Mucosa of rectum (tissue), 2 donors: ENCODE measurements around the gene FOXB1.

Experiments used
- H3K27ac ChIP-seq, 2 donors: one replicate each; pipeline ENCODE4 v1.7.0; 2013; ENCODE audit warnings: inconsistent platforms in 2 of 2, low read depth in 2 of 2, low read length in 2 of 2
- H3K27me3 ChIP-seq, 2 donors: one replicate each; pipeline ENCODE4 v1.7.0; 2013; ENCODE audit warnings: low read length in 2 of 2; ENCODE audit not compliant: control insufficient read depth in 2 of 2, insufficient read depth in 2 of 2
- H3K36me3 ChIP-seq, 2 donors: one replicate each; pipeline ENCODE4 v1.7.0; 2013; ENCODE audit warnings: low read length in 2 of 2; ENCODE audit not compliant: control insufficient read depth in 2 of 2, insufficient read depth in 2 of 2
- H3K4me1 ChIP-seq, 2 donors: one replicate each; pipeline ENCODE4 v1.7.0; 2013; ENCODE audit warnings: low read length in 2 of 2, mild to moderate bottlenecking in 1 of 2; ENCODE audit not compliant: control insufficient read depth in 2 of 2, insufficient read depth in 2 of 2
- H3K4me3 ChIP-seq, 2 donors: one replicate each; pipeline ENCODE4 v1.7.0; 2013; ENCODE audit warnings: low read length in 2 of 2
- H3K9ac ChIP-seq, 2 donors: one replicate each; pipeline ENCODE4 v1.7.0; 2013; ENCODE audit warnings: low read length in 2 of 2, low read depth in 1 of 2, mild to moderate bottlenecking in 1 of 2
- H3K9me3 ChIP-seq, 2 donors: one replicate each; pipeline ENCODE4 v1.7.0; 2013; ENCODE audit warnings: low read length in 2 of 2; ENCODE audit not compliant: control insufficient read depth in 2 of 2
- donor health status: healthy.
- donor health status: Normal muscosa, but diverticular disease.

FOXB1 gene

DNA sequence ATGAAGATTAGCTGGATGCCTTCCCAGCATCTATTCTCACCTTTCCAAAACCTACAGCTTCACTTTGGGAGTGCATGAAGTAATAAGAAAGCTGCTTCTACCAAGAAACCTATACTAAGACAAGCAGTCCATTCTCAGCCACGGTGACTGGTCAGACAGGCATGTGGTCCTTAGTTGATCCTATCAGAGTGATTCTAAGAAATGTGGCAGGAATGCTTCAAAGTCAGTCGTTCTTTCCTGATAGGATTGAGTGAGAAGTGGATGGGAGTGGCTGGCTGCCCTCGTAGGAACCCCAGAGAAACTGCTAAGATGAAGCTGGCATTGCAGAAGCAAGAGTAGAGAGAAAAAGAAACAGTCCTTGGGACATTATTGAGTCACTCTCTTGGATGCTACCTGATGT lies 16.6 kb downstream of the FOXB1 start:
- no peaks in the 10 kb centered on the region for H3K36me3 ChIP-seq
- H3K4me1 ChIP-seq = no peaks in the 10 kb centered on the region
- H3K9me3 ChIP-seq = no peaks in the 10 kb centered on the region
- H3K27ac ChIP-seq = no peak overlapping the region
- H3K9ac ChIP-seq = no peak overlapping the region
- H3K4me3 ChIP-seq = no peak overlapping the region
- H3K27me3 ChIP-seq = peaks cover 3 to 4% of the 10 kb centered on the region in 2 donors

DNA sequence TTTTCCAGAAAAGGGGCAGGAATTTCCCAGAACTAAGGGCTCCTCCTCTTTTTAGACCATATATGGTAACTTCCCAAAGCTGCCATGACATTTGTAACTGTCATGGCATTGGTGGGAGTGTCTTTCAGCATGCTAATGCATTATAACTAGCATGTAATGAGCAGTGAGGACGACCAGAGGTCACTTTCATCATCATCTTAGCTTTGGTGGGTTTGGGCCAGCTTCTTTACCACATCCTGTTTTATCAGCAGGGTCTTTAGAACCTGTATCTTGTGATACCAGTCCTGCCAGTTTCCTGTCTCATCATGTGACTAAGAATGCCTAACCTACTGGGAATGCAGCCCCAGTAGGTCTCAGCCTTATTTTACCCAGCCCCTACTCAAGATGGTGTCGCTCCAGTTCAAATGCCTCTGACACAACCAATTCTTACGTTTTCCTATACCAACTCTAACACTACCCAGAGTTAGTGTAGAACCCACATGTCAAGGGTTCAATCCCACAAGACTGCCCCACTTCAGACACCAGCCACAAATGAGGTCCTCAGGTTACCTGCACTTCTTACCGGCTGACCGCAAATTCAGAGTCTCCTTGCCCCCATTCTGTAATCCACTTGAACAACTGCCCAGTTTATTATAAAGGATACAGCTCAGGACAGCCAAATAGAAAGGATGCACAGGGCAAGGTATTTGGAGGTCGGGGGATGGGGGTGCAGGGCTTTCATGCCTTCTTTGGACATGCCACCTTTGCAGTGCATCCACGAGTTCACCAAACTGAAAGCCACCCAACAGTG lies 17.7 kb downstream of the FOXB1 start:
- H3K9ac ChIP-seq = no peak overlapping the region

DNA sequence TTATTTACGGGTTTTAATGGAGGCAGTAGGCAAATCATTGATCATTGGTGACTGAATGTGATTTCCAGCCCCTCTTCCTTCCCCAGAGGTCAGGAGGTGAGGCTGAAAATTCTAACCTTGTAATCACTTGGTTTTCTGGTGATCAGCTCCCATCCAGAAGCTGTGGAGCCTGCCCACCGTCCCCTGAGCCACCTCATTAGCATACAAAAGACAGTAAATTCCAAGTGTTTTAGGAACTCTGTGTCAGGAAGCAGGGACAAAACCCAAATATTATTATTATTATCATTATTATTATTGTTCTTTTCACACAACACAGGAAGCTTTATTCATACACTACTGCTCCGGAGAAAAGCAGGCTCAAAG lies 18.2 kb downstream of the FOXB1 start:
- Histone ChIP-seq H3K36me3 (no peaks in the 10 kb centered on the region), H3K27me3 (peaks cover 0 to 3% of the 10 kb centered on the region in 2 donors), H3K9me3 (no peaks in the 10 kb centered on the region), H3K9ac (no peak overlapping the region), H3K4me1 (no peaks in the 10 kb centered on the region), H3K27ac (no peak overlapping the region), H3K4me3 (no peak overlapping the region)

More for the DNA sequence above, 17.7 kb downstream of the FOXB1 start:
- Histone ChIP-seq H3K36me3 (no peaks in the 10 kb centered on the region), H3K9me3 (no peaks in the 10 kb centered on the region), H3K27ac (no peak overlapping the region), H3K4me3 (no peak overlapping the region), H3K4me1 (no peaks in the 10 kb centered on the region), H3K27me3 (peaks cover 0 to 3% of the 10 kb centered on the region in 2 donors)

DNA sequence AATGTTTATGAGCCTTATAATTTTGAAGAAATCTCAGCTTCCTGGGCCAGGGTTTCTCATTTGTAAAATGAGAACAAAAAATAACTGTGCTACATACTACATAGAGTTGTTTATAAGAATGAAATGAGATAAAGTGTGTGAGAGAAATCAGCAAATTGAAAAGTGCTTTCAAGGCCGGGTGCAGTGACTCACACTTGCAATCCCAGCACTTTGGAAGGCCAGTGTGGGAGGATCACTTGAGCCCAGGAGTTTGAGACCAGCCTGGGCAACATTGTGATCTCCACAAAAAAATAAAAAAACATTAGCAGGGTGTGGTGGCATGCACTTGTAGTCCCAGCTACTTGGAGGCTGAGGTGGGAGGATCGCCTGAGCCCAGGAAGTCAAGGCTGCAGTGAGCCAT lies 22.4 kb downstream of the FOXB1 start:
- Histone ChIP-seq H3K4me3 (no peak overlapping the region), H3K27me3 (peaks cover 0 to 5% of the 10 kb centered on the region in 2 donors), H3K4me1 (no peaks in the 10 kb centered on the region), H3K36me3 (no peaks in the 10 kb centered on the region), H3K27ac (no peak overlapping the region), H3K9me3 (no peaks in the 10 kb centered on the region), H3K9ac (no peak overlapping the region)

DNA sequence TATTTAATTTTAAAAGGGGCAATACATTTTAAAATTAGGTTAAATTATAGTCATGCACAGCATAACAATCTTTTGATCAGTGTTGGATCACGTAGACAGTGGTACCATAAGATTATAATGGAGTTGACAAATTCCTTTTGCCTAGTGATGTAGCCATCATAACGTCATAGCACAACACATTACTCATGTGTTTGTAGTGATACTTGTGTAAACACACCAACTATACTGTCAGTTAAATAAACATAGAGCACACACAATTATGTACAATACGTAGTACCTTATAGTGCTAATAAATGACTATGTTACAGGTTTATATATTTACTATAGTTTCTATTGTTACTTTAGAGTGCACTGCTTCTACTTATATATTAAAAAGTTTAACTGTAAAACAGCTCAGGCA lies 31.2 kb downstream of the FOXB1 start:
- Histone ChIP-seq H3K4me1 (no peaks in the 10 kb centered on the region), H3K9ac (no peak overlapping the region), H3K9me3 (no peaks in the 10 kb centered on the region), H3K36me3 (no peaks in the 10 kb centered on the region), H3K27me3 (peaks cover 2 to 14% of the 10 kb centered on the region in 2 donors), H3K4me3 (no peak overlapping the region), H3K27ac (no peak overlapping the region)

DNA sequence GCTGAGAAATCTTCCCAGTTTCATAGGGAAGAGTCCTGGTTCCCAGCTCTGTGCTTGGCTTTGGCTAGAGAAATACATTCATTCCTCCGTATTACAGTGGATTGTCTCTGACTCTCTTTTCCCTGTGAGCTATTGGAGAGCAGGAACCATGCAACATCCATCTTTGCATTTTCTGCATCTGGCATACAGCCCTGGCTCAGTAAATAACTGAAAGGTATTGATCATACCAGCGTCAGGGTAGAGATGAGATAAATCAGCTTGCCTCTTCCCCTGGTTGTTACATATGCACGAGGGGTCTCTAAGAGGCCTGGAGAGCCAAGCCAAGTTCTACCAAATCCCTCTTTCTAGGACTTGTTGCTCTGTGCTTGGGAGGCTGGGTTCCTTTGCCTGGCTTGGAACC lies 35.2 kb downstream of the FOXB1 start:
- H3K27me3 ChIP-seq = peaks cover 2 to 14% of the 10 kb centered on the region in 2 donors

DNA sequence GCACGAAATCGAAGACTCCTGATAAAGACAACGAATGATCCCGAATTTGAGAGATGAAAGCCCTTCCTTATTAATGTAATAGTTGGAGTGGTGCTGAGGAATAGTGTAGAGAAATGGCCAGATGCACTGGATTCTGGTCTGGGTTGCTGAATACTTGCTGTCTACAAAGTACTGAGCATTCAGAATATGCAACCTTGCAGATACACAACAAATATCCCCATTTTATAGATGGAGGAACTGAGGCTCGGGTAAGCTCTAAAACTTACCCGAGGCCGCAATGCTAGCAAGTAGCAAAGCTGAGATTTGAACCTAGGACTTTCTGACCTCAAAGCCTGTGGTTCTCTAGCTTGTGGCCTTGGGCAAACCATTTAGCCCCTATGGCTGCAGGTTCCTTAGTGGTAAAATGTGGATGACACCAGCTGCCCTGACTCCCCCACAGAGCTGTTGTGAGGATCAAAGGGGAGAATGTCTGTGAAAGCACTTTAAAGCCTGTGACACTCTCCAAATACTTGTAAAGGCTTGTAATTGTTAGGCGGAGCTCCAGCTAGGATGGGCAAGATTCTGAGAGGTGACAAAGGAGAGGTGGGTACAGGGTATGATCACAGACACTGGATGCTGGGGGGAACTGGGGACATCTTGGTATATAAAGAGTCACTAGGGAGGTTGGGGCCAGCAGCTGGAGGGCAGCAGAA lies 39.8 kb downstream of the FOXB1 start:
- H3K9ac ChIP-seq = no peak overlapping the region
- no peak overlapping the region for H3K4me3 ChIP-seq
- no peaks in the 10 kb centered on the region for H3K4me1 ChIP-seq
- H3K27me3 ChIP-seq = peaks cover 2 to 3% of the 10 kb centered on the region in 2 donors
- H3K36me3 ChIP-seq = no peaks in the 10 kb centered on the region
- H3K9me3 ChIP-seq = no peaks in the 10 kb centered on the region
- H3K27ac ChIP-seq = no peak overlapping the region

More for the DNA sequence above, 35.2 kb downstream of the FOXB1 start:
- H3K4me1 ChIP-seq = no peaks in the 10 kb centered on the region
- H3K36me3 ChIP-seq = no peaks in the 10 kb centered on the region
- no peak overlapping the region for H3K9ac ChIP-seq
- H3K4me3 ChIP-seq = no peak overlapping the region
- no peaks in the 10 kb centered on the region for H3K9me3 ChIP-seq
- H3K27ac ChIP-seq = no peak overlapping the region

DNA sequence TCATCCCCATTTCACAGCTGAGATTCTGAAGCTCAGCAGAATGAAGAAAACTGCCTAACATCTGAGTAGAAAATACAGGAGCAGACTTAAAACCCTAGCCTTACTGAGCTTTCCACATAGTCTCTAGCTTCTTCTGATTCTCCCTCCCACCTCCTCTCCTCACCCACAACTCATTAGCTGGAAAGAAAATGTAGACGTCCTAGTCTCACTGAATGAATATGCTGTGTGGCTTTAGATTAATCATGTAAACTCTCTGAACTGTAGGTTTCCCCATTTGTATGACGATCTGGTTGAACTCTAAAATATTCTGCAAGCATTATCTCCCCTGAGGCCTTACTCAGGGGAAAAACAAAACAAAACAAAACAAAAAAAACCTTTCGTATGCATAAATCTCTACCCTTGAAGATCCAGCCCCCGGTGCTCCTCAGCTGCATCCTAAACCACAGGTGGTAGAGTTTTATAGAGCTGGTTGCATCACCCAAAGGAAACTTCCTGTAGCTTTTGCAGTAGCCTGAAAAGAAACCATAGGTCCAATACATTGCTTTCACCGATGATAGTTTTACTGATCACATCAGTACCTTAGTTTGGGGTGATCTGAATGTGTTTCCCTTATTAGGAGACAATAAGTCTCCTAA lies 40.6 kb downstream of the FOXB1 start:
- H3K9me3 ChIP-seq = peaks cover 0 to under 1% of the 10 kb centered on the region in 2 donors
- H3K4me3 ChIP-seq = no peak overlapping the region
- no peak overlapping the region for H3K27ac ChIP-seq
- no peaks in the 10 kb centered on the region for H3K36me3 ChIP-seq
- no peak overlapping the region for H3K9ac ChIP-seq
- no peaks in the 10 kb centered on the region for H3K4me1 ChIP-seq
- H3K27me3 ChIP-seq = peaks cover 2 to 3% of the 10 kb centered on the region in 2 donors

DNA sequence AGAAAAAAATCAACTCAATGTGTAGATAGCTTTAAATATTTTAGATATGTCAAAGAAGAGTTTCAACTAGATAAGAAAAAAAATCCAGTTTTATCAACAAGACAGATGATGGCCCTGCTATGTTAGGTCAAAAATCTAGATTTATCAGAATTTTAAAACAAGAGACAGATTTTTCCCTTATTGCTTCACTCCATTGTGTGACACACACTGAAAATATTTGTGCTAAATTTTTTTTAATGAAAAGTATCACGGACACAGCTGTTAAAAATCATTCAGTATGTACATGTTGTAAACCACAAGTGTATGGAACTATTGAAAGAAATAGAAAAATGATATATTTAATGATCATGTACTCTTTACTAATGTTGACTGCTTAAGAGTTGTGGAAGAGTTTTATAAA lies 43.6 kb downstream of the FOXB1 start:
- peaks cover 0 to 6% of the 10 kb centered on the region in 2 donors for H3K9me3 ChIP-seq
- no peaks in the 10 kb centered on the region for H3K4me1 ChIP-seq
- peaks cover 0 to 3% of the 10 kb centered on the region in 2 donors for H3K27me3 ChIP-seq
- H3K27ac ChIP-seq = no peak overlapping the region
- no peak overlapping the region for H3K9ac ChIP-seq
- no peaks in the 10 kb centered on the region for H3K36me3 ChIP-seq
- H3K4me3 ChIP-seq = no peak overlapping the region

DNA sequence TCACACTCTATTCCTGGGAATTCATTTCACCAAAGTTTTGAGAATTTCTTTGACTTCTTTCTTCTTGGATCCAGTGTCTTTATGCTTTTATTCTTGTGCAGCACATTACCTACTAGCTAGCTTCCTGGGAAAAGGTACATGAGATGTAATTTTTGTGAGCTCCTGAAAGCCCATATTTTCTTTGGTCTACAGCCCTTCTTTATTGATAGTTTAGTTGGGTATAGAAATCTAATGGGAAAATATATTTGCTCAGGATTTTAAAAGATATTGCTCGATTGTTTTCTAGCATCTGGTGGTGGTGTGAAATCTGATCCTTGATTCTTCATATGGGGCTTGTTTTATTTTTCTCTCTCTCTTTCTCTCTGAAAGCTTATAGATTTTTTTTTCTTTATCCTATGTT lies 45.8 kb downstream of the FOXB1 start:
- H3K36me3 ChIP-seq = no peaks in the 10 kb centered on the region

More for the DNA sequence above, 45.8 kb downstream of the FOXB1 start:
- Histone ChIP-seq H3K9ac (no peak overlapping the region), H3K27me3 (peaks cover 0 to 3% of the 10 kb centered on the region in 2 donors), H3K4me1 (no peaks in the 10 kb centered on the region), H3K9me3 (peaks cover 0 to 6% of the 10 kb centered on the region in 2 donors), H3K4me3 (no peak overlapping the region), H3K27ac (no peak overlapping the region)
